Measurements from ENCODE around the gene ATP6V1F.

The ATP6V1F gene

DNA sequence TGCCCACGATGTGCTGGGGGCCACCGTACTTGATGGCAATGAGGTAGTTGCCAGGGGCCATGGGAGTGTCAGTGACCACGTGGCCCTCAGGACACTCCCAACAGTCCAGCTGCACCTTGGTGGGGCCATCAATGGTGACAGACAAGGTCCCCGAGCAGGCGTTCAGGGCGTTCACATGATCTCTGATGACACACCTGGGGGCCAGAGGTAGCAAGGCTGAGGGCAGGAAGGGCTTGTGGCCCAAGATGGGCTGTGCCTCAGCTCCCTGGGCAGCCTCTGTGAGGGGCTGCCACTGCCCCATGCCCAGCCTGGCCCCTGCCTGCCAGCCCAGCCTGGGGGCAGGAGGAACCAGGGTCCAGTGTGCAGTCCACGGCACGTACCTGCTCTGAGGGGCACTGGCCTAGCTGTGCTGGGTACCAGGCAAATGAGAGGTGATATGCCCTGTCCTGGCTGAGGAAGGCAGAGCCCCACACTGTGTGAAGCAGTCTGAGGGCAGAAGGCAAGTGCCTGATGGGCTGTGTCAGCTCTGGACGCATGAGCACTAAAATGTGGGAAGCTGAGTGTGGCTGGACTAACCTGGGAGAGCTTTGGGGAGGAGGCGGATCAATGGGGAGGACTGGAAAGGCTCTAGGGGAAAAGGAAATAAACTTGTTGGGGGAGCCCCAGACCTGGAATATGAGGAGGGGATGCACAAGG is 51.4 kb downstream of the ATP6V1F start:
- TF ChIP-seq, protein P1, sequence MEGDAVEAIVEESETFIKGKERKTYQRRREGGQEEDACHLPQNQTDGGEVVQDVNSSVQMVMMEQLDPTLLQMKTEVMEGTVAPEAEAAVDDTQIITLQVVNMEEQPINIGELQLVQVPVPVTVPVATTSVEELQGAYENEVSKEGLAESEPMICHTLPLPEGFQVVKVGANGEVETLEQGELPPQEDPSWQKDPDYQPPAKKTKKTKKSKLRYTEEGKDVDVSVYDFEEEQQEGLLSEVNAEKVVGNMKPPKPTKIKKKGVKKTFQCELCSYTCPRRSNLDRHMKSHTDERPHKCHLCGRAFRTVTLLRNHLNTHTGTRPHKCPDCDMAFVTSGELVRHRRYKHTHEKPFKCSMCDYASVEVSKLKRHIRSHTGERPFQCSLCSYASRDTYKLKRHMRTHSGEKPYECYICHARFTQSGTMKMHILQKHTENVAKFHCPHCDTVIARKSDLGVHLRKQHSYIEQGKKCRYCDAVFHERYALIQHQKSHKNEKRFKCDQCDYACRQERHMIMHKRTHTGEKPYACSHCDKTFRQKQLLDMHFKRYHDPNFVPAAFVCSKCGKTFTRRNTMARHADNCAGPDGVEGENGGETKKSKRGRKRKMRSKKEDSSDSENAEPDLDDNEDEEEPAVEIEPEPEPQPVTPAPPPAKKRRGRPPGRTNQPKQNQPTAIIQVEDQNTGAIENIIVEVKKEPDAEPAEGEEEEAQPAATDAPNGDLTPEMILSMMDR (IDR thresholded peaks at IDR 0.05; ENCODE audit: low read depth, low read length): no peak
- no peak overlapping the region for H3K4me3 ChIP-seq (ENCODE audit: low read depth, low read length)

DNA sequence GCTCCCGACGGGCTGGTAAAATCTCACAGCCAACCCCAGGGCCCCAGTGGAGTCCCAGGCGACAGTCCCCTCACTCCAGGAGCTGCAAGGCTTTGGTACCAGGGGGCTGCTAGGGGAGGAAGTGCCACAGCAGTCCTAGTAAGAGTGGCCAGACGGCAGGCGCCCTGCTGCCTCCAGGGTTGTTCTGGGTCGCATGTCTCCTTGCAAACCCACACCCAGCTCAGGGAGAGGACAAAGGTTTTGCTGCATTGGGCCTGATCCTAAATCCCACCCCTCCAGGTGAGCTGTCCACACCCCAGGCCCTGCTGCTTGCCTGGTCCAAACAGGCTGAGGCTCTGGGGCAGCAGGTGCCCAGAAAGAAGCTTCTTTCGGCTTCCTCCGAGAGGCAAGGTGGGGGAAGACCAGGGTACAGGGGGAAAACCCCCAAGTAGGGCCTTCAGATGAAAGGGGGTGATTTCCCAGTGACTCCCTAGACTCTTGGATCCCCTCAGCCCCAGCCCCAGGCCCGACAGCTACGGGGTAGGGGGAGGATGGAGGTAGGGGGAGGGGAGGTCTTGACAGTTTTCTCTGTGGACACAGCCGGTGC is 52.0 kb downstream of the ATP6V1F start:
- TF ChIP-seq, protein P1 (IDR thresholded peaks at IDR 0.05; ENCODE audit: low read depth, low read length): no peak
- no peak overlapping the region for H3K4me3 ChIP-seq (ENCODE audit: low read depth, low read length)

DNA sequence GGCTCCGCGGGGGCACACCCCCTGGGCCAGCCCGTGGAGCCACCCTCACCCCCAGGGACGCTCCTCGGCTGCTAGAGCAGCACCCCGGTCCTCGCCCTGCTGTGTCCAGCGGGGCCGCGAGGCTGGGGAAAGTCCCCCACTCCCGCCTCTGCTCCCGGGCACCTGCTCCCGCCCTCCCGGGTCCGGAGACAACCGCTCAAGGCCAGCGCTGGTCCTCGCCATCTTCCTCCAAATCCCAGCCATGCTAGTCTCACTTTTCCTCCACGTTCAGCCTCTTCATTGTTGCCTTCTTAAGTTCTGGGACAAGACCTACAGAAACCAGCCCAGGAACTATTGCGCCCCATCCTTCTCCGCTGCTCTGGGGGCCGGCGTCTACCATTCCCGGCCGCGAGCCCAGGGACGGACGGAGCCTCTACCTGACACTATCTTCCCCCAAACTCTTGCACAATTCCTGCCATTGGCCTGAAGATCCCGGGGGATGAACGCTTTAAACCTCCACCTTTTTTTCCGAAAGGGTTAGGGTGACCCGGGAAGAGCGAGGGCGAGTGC is 52.7 kb downstream of the ATP6V1F start:
- no peak overlapping the region for H3K4me3 ChIP-seq (ENCODE audit: low read depth, low read length)

More for the DNA sequence above, 52.7 kb downstream of the ATP6V1F start:
- TF ChIP-seq, protein P1 (IDR thresholded peaks at IDR 0.05; ENCODE audit: low read depth, low read length): no peak
